Esophagus mucosa (tissue), 1 donor: ENCODE results near the gene RABGGTA. TPM values are rescaled to one million over a fixed set of nuclear protein-coding genes. Genes with fewer than 3 reads are reported as not detected.

Source experiments
- ATAC-seq: fragments of 200-7000 bp; cut with Tn5 transposase; one replicate; pipeline ENCODE4 v1.9.1; 2020
- total RNA-seq: library from RNA; stranded (reverse); gene quantifications from one replicate; pipeline ENCODE4 v1.2.4, GENCODE V29; 2023
- donor health status: DM: yes; HTN: yes; CAD: no.

The RABGGTA gene
- 91.5 TPM for total RNA-seq

DNA sequence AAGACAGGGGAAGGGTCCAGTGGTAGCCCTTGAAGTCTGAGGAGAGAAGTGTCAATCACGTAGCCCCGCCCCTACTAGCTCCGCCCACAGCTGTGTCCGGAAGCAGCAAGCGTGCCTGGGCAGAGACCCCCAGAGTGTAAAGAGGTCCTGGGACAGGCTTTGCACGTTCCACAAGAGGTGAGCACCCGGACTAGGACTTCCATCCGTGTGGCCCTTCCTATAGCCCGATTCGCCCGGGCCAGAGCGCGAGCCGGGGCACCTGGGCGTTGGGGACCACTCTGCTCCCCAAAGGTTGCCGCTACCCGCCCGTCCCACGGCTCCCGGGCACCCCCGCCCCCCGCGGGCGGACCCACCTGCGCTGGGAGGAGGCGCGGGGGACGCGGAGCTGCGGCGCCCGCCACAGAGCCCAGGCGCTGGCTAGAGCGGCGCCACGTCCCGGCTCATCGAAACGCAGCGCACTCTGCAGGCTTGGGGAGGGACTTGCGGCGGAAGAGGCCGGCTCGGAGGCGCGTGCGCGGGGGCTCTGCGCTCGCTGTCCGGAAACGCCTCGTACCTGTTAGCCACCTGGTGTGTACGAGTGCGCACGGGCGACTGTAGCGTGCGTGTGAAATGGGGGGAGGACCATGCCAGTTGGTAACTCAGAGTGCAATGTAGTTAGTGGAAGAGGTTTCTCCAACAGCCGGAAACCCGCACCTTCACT is at the start of gene RABGGTA:
Gene RABGGTA, minus strand, starts transcription at position 464 of the 700 bp plus-strand sequence. CDS start 482 bp downstream, outside the sequence.
- ATAC-seq: peak; percentile 80

- ATAC-seq: peak; percentile 36
Observed at GRCh38 chr14:24317141-24317928, 45.9 kb upstream of the RABGGTA start.

DNA sequence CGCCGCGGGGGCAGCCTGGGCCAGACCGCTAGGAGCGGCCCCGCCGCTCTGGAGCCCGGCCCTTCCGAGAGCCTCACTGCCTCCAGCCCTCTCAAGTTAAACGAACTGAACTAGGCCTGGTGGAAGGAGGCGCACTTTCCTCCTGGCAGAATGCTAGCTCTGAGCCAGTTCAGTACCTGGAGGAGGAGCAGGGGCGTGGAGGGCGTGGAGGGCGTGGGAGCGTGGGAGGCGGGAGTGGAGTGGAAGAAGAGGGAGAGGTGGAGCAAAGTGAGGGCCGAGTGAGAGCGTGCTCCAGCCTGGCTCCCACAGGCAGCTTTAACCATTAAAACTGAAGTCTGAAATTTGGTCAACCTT is 45.2 kb upstream of the RABGGTA start:
- ATAC-seq: peak; percentile 48

DNA sequence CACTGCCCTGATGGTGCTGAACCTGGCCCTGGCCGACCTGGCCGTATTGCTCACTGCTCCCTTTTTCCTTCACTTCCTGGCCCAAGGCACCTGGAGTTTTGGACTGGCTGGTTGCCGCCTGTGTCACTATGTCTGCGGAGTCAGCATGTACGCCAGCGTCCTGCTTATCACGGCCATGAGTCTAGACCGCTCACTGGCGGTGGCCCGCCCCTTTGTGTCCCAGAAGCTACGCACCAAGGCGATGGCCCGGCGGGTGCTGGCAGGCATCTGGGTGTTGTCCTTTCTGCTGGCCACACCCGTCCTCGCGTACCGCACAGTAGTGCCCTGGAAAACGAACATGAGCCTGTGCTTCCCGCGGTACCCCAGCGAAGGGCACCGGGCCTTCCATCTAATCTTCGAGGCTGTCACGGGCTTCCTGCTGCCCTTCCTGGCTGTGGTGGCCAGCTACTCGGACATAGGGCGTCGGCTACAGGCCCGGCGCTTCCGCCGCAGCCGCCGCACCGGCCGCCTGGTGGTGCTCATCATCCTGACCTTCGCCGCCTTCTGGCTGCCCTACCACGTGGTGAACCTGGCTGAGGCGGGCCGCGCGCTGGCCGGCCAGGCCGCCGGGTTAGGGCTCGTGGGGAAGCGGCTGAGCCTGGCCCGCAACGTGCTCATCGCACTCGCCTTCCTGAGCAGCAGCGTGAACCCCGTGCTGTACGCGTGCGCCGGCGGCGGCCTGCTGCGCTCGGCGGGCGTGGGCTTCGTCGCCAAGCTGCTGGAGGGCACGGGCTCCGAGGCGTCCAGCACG is 44.6 kb upstream of the RABGGTA start:
- peak; percentile 56 for ATAC-seq

- ATAC-seq: no peak
Observed at GRCh38 chr14:24315243-24315806, 43.9 kb upstream of the RABGGTA start.

GRCh38 chr14:24314377-24315193 is 43.2 kb upstream of the RABGGTA start:
- peak; percentile 32 for ATAC-seq

- no peak for ATAC-seq
Observed at GRCh38 chr14:24313913-24314312, 42.5 kb upstream of the RABGGTA start.

GRCh38 chr14:24312736-24313507 is 41.5 kb upstream of the RABGGTA start:
- ATAC-seq: no peak

DNA sequence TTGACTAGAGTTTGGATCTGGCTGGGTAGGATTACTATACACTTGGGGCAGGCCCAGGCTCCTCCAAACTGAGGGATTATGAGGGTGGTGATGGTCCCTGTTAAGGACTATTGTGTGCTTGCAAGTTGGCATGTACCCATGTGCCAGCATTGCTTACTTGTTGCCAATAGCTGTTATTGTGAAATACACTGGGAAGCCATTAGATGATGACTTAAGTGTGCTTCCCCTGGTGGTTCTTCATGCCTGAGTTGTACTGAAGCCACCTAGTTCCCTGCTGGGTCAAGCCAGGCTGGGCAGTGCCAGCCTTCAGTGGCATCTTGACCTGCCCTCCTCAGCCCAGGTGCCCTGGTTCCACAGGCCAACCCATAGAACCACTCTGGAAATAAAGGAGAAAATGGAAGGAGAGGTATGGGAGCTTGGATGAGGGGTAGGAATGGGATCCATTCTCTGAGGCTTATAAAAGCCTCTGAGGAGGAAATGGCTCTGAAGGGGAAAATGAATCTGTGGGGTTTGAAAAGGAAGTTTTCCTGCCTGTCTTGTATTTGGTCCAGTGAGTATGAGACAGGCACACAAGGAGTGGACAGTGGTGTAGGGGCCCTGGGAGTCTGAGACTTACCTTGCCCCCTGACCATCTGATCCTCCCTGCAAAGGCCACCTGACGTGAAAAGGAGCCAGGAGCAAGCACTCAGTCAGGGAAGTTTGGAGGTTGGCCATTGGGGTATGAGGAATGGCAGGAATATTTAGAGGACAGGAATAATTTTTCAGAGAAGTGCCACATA is 40.6 kb upstream of the RABGGTA start:
- peak; percentile 2 for ATAC-seq

DNA sequence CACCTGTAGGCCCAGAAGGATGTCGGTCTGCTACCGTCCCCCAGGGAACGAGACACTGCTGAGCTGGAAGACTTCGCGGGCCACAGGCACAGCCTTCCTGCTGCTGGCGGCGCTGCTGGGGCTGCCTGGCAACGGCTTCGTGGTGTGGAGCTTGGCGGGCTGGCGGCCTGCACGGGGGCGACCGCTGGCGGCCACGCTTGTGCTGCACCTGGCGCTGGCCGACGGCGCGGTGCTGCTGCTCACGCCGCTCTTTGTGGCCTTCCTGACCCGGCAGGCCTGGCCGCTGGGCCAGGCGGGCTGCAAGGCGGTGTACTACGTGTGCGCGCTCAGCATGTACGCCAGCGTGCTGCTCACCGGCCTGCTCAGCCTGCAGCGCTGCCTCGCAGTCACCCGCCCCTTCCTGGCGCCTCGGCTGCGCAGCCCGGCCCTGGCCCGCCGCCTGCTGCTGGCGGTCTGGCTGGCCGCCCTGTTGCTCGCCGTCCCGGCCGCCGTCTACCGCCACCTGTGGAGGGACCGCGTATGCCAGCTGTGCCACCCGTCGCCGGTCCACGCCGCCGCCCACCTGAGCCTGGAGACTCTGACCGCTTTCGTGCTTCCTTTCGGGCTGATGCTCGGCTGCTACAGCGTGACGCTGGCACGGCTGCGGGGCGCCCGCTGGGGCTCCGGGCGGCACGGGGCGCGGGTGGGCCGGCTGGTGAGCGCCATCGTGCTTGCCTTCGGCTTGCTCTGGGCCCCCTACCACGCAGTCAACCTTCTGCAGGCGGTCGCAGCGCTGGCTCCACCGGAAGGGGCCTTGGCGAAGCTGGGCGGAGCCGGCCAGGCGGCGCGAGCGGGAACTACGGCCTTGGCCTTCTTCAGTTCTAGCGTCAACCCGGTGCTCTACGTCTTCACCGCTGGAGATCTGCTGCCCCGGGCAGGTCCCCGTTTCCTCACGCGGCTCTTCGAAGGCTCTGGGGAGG is 39.5 kb upstream of the RABGGTA start, which contains the start of gene LTB4R:
Gene LTB4R, plus strand, starts transcription at position 857 of the 959 bp plus-strand sequence. CDS start 4,150 bp downstream, outside the sequence.
- ATAC-seq: peak; percentile 63

DNA sequence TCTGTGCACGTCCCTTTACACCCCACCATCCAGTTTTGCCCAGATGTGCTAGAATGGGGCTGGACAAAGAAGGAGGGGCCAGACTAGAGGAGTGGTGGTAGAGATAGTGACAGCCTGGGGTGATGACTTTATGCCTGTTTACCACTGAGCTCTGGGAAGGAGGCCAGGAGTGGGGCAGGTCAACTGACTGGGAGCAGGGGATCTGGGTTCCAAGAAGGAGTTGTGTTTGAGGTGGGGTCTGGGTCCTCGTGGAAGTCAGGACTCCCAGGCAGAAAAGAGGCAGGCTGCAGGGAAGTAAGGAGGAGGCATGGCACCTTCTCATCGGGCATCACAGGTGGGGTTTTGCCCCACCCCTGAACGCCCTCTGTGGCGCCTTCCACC is 38.9 kb upstream of the RABGGTA start:
- peak; percentile 9 for ATAC-seq

GRCh38 chr14:24309538-24310264 is 38.3 kb upstream of the RABGGTA start, which contains the start of gene LTB4R2:
Gene LTB4R2, plus strand, starts transcription at chr14:24310140. Its CDS starts 525 bp downstream, at chr14:24310665.
- ATAC-seq: peak; percentile 63

DNA sequence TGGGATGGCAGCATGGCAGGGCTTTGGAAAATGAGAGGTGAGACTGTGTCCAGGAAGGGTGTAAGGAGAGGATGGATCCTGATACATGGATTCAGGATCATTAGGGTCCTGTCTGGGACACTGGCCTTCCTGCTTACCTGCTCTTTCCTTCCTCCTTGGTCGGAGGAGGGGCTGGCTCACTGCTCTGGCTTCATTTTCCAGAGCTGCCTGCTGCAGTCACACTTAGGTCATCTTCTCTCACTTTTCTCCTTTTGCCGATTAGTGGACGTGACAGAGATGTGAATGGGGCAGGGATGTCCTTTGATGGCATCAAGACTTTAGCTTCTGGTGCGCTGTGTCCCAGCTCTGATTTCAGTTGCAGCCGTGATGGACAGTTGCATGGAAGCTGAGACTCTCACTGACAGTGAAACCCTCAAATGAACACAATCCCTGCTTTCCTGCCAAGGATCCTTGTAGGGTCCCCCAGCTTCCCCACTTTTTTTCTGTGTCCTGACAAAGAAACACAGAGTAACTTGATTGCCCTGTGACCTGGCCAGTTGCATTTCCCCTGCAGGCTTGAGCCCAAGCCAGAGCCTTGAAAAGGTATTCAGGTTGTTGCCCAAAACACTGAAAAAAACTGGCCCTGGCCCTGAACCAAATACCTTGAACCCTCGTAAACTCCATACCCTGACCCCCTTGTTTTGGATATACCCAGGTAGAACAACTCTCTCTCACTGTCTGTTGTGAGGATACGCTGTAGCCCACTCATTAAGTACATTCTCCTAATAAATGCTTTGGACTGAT is 37.1 kb upstream of the RABGGTA start:
- no peak for ATAC-seq

DNA sequence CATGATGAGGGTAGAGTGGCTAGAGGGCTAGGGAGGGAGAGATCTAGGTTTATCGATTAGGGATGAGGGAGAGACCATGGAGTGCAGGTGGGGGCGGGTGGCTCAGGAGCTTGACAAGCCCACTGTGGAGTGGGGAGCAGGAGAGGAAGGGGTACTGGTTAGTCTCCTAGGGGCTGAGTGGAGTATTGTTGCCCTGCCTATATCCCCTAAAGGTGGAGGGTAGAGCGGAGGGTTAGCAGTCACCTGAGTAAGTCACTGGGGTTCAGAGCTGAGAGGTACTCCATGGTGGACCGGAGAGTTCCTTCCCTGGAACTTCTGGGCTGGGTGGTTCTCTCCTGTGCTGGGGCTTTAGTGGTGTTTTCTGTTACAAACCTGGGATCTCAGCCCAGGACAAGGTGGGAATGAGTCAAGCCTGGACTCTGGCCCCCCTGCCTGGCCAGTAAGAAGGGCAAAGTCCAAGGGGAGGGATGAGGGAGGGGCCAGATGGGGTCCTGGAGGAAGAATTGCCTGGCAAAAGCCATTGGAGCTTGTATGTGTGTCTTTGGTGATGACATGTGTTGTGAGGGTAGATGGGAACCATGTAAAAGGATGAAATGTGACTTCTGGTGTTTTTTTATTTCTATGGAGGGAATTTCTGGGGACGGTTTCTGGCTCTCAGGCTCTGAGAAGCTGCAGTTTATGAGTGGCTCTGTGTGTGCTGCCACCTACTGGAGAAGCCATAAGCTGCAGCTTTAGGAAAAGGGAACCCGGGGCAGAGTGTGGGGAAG is 36.4 kb upstream of the RABGGTA start, which contains the start of gene CIDEB:
Gene CIDEB, minus strand, starts transcription at position 403 of the 767 bp plus-strand sequence. Its CDS starts 119 bp downstream, at position 284.
- ATAC-seq: peak; percentile 8

GRCh38 chr14:24307156-24307574 is 35.8 kb upstream of the RABGGTA start:
- ATAC-seq: no peak

- no peak for ATAC-seq
Observed at GRCh38 chr14:24304019-24304387, 32.6 kb upstream of the RABGGTA start.
